NT2/D1 (cell line): ENCODE data around the gene ADAMTS19.

Experiments
- SUZ12 ChIP-seq: IDR thresholded peaks from 2 replicates; pipeline ENCODE4 v1.6.1; 2011; ENCODE audit not compliant: insufficient read length, insufficient read depth; ENCODE audit errors: extremely low read depth
- YY1 ChIP-seq: IDR thresholded peaks from 2 replicates; pipeline ENCODE4 v1.6.1; 2011; ENCODE audit not compliant: insufficient read length, insufficient read depth
- ZNF274 ChIP-seq: IDR thresholded peaks from 2 replicates; pipeline ENCODE4 v1.6.1; 2011; ENCODE audit warnings: mild to moderate bottlenecking, low read depth, low read length

DNA sequence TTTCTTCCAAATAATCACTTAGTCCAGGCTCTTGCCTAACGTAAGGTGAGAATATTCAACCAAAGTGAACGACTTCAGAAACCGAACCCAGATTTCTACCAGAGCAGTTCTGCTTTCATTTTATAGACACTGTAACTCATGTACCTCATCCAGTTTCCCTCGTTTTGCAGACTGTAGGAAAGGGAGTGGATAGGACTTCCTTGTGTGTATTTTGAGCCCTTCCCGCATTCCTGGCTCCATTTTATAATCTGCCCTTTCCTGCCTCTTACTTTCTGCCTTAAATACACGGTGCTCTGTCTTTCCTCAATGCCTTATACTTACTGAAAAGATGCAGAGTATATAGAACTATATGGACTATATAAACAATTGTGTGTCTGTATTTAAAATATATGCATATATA lies 308.6 kb downstream of the ADAMTS19 start:
- no peak for TF ChIP-seq ZNF274
- no peak for TF ChIP-seq YY1
- no peak for TF ChIP-seq SUZ12
